Sigmoid colon (tissue), 7 donors: ENCODE results near the gene COLEC12. TPM values are rescaled to one million over a fixed set of nuclear protein-coding genes. Genes with fewer than 3 reads are reported as not detected.

Source experiments
- DNase-seq: peaks from one replicate; pipeline ENCODE4 v3.0.0-alpha.2; 2019
- H3K27ac ChIP-seq, 4 donors: fragments of 200-600 bp; sonication (generic); one replicate each; pipeline ENCODE4 v1.5.1; 2016 to 2019; ENCODE audit warnings: mild to moderate bottlenecking in 1 of 4
- H3K27me3 ChIP-seq, 3 donors: fragments of 200-600 bp; sonication (generic); one replicate each; pipeline ENCODE4 v1.5.1; 2019; ENCODE audit warnings: mild to moderate bottlenecking in 1 of 3
- H3K36me3 ChIP-seq, 4 donors: fragments of 200-600 bp; sonication (generic); one replicate each; pipeline ENCODE4 v1.5.1; 2016 to 2019
- H3K4me1 ChIP-seq, 4 donors: fragments of 200-600 bp; sonication (generic); one replicate each; pipeline ENCODE4 v1.5.1; 2017 to 2019
- H3K4me3 ChIP-seq, 4 donors: fragments of 200-600 bp; sonication (generic); one replicate each; pipeline ENCODE4 v1.5.1; 2017 to 2019; ENCODE audit warnings: mild to moderate bottlenecking in 2 of 4, moderate library complexity in 1 of 4
- H3K9me3 ChIP-seq, 4 donors: fragments of 200-600 bp in 3 of 4; sonication (generic) in 3 of 4; one replicate each; pipeline versions ENCODE4 v1.5.1 to v1.6.1; 2013 to 2019
- EP300 ChIP-seq, 4 donors: sonication (generic); formaldehyde crosslinking; IDR thresholded peaks; one replicate each; pipeline ENCODE4 v1.6.1; 2017; ENCODE audit warnings: antibody characterized with exemption in 4 of 4
- POLR2A ChIP-seq, 2 donors: fragments of 450-650 bp; IDR thresholded peaks; one replicate each; pipeline ENCODE4 v1.6.1; 2016; ENCODE audit warnings: antibody characterized with exemption in 2 of 2, mild to moderate bottlenecking in 2 of 2, moderate library complexity in 2 of 2
- POLR2AphosphoS5 ChIP-seq, 4 donors: sonication (generic); formaldehyde crosslinking; IDR thresholded peaks; one replicate each; pipeline ENCODE4 v1.6.1; 2017; ENCODE audit warnings: antibody characterized with exemption in 4 of 4
- WGBS, 2 donors: extraction: QIAGEN DNeasy Blood & Tissue Kit; methylation state at CpG; one replicate each; pipeline ENCODE4 v1.1.7; 2013; 5-methylcytosine and 5-hydroxymethylcytosine counted together
- intact Hi-C: fragments of 100-400 bp; cut with DNase I; formaldehyde crosslinking; loops from one replicate; pipeline ENCODE4 v1.15.1; 2023
- polyA plus RNA-seq, 3 donors: library from polyadenylated mRNA; stranded (reverse); fragments of 200-250 nt; gene quantifications; one replicate each; pipeline ENCODE4 v1.2.3, GENCODE V29; 2013
- total RNA-seq, 4 donors: library from RNA; depleted of rRNA; stranded (reverse); fragments of >200 nt; gene quantifications; one replicate each; pipeline ENCODE4 v1.1.0, GENCODE V29; 2016
- TF ChIP-seq, protein P1 (sequence below), 4 experiments: fragments of 450-650 bp in 3 of 4; fragments of 200-600 bp in 1 of 4; IDR thresholded peaks; one replicate each; pipeline ENCODE4 v1.5.1; 2016 to 2019; ENCODE audit warnings: antibody characterized with exemption in 4 of 4, mild to moderate bottlenecking in 3 of 4, moderate library complexity in 2 of 4
- donor health status: healthy with polysubstance abuse.
- donor health status: Bipolar disorder and iron deficiency.
- donor health status: healthy.

Gene COLEC12
- total and polyA plus RNA-seq, 7 donors = 0.69 to 24.7 (median 15.9) TPM

DNA sequence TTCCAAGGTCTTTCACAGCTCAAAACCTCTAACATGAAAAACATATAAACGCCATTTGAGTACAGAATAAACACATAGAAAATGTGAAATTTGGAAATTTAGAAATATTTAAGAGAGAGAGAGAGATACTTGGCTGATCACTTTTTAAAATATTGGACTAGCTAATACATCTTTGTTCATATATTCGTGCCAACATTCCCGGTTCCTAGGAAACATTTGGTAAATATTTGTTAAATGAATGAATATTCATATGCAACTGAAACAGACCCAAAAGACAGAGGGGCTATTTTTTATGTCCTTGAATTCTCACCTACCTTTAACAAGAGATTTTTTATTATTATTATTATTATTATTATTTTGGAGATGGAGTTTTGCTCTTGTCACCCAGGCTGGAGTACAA lies 8.3 kb upstream of the COLEC12 start:
- Histone ChIP-seq H3K4me1 (no peaks in the 10 kb centered on the region), H3K27ac (no peak overlapping the region), H3K36me3 (no peaks in the 10 kb centered on the region), H3K9me3 (no peaks in the 10 kb centered on the region), H3K4me3 (no peak overlapping the region), H3K27me3 (no peaks in the 10 kb centered on the region)
- intact Hi-C loops = no loop called here
- TF ChIP-seq, protein P1, sequence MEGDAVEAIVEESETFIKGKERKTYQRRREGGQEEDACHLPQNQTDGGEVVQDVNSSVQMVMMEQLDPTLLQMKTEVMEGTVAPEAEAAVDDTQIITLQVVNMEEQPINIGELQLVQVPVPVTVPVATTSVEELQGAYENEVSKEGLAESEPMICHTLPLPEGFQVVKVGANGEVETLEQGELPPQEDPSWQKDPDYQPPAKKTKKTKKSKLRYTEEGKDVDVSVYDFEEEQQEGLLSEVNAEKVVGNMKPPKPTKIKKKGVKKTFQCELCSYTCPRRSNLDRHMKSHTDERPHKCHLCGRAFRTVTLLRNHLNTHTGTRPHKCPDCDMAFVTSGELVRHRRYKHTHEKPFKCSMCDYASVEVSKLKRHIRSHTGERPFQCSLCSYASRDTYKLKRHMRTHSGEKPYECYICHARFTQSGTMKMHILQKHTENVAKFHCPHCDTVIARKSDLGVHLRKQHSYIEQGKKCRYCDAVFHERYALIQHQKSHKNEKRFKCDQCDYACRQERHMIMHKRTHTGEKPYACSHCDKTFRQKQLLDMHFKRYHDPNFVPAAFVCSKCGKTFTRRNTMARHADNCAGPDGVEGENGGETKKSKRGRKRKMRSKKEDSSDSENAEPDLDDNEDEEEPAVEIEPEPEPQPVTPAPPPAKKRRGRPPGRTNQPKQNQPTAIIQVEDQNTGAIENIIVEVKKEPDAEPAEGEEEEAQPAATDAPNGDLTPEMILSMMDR (IDR thresholded peaks at IDR 0.05) = no peak
- TF ChIP-seq POLR2AphosphoS5 (IDR thresholded peaks at IDR 0.05) = no peak
- no peak for TF ChIP-seq POLR2A (IDR thresholded peaks at IDR 0.05)
- no peak for TF ChIP-seq EP300 (IDR thresholded peaks at IDR 0.05)
- DNase-seq = no peak
- WGBS, 2 donors = 64 to 68% methylated on average over 3 of the region's 3 CpGs

DNA sequence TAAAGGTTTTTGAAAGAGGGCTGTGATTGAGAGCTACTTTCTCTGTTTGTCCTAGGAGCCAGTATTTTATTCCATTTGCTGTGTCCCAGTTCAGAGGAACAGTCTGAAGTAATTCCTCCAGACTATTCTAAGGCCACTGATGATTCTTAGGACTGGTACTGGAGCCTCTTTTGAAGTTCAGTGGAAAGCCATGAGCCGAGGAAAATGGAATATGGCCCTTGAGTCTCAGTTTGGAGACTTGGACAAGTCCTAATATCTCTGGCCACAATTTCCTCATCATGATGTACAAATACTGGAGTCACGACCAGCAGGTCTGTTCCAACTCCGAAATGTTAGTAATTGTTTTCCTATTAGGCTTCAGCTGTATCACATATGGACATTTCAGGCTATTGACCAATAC lies 7.1 kb upstream of the COLEC12 start:
- DNase-seq = no peak
- WGBS, 2 donors = 74 to 86% methylated on average over 3 of the region's 3 CpGs
- TF ChIP-seq EP300 (IDR thresholded peaks at IDR 0.05) (no peak), POLR2AphosphoS5 (IDR thresholded peaks at IDR 0.05) (no peak), POLR2A (IDR thresholded peaks at IDR 0.05) (no peak)
- TF ChIP-seq, protein P1 (IDR thresholded peaks at IDR 0.05) = no peak
- Histone ChIP-seq H3K36me3 (no peaks in the 10 kb centered on the region), H3K27me3 (no peaks in the 10 kb centered on the region), H3K9me3 (no peaks in the 10 kb centered on the region), H3K27ac (no peak overlapping the region), H3K4me1 (no peaks in the 10 kb centered on the region), H3K4me3 (no peak overlapping the region)
- intact Hi-C loops = no loop called here

DNA sequence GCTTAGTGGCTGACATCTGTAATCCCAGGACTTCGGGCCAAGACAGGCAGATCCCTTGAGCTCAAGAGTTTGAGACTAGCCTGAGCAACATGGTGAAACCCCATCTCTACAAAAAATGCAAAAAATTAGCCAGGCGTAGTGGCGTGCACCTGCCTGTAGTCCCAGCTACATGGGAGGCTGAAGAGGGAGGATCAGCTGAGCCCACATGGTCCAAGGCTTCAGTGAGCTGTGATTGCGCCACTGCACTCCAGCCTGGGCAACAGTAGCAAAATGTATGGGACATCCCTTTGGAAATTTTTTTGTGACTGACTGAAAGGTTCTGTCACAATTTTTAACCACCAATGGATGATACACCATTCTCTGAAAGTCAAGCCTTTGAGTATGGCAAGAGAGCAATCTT lies 6.3 kb upstream of the COLEC12 start:
- TF ChIP-seq, protein P1 (IDR thresholded peaks at IDR 0.05) = no peak
- TF ChIP-seq EP300 (IDR thresholded peaks at IDR 0.05) (no peak), POLR2AphosphoS5 (IDR thresholded peaks at IDR 0.05) (no peak)
- H3K9me3 ChIP-seq = no peaks in the 10 kb centered on the region
- H3K4me3 ChIP-seq = no peak overlapping the region
- no peaks in the 10 kb centered on the region for H3K27me3 ChIP-seq
- intact Hi-C loops = no loop called here
- H3K27ac ChIP-seq = no peak overlapping the region
- 89 to 92% methylated on average over 4 of the region's 4 CpGs for WGBS, 2 donors
- H3K36me3 ChIP-seq = no peaks in the 10 kb centered on the region
- DNase-seq = no peak
- no peaks in the 10 kb centered on the region for H3K4me1 ChIP-seq

DNA sequence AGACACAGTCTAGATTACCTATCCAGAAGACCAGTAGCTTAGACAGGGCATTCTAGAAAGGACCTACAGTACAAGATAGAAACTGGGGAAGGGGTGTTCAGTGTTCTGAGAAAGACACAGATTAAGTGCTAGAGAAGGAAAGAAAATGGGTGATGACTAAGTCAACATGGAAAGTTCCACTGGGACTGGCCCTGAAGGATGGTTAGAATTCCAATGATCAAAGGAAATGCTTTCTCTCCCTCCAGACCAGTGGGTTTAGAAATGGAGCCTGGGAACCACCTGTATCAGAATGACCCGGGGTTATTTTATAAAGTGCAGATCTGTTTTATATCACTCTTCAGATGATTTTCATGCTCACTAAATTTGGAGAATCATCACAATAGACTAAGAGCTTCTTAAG lies 5.8 kb upstream of the COLEC12 start:
- no peak for DNase-seq
- Histone ChIP-seq H3K4me1 (peaks cover 0 to 1% (median 0%) of the 10 kb centered on the region in 4 donors), H3K4me3 (no peak overlapping the region), H3K27ac (no peak overlapping the region), H3K27me3 (no peaks in the 10 kb centered on the region), H3K36me3 (no peaks in the 10 kb centered on the region), H3K9me3 (no peaks in the 10 kb centered on the region)
- intact Hi-C loops = no loop called here
- WGBS, 2 donors = 80 to 86% methylated on average over 1 of the region's 1 CpG
- TF ChIP-seq EP300 (IDR thresholded peaks at IDR 0.05) (no peak), POLR2AphosphoS5 (IDR thresholded peaks at IDR 0.05) (no peak), POLR2A (IDR thresholded peaks at IDR 0.05) (no peak)
- TF ChIP-seq, protein P1 (IDR thresholded peaks at IDR 0.05) = no peak

DNA sequence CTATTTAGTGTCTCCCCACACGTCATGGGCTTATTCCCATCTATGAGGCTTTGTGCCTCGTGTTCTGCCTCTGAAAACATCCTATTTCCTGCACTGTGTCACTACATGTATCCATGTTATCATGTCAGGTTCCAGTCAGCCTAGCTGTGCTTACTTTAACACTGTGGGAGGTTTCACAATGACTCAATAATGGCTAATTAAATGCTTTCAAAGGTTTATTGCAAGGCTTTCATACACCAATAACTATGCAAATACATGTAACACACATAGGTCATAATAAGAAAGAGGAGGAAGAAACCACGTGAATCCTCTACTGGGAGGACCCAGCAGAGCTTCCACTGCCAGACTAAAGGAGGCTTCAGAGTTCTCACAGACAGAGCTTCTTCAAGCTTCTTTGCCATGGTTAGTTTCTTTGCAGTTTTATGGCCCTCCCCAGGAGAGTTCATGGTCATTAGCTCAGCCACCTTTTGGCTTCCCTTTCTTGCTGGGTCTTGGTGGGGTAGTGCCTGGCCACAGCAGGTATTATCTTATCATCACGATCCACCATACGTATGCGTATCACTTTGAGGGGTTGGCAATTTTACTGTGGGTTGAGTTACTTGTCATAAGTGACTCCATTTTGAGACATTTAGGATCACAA lies 5.1 kb upstream of the COLEC12 start:
- Histone ChIP-seq H3K4me1 (peaks cover 0 to 7% (median 2%) of the 10 kb centered on the region in 4 donors), H3K27me3 (no peaks in the 10 kb centered on the region), H3K4me3 (no peak overlapping the region), H3K9me3 (no peaks in the 10 kb centered on the region), H3K36me3 (no peaks in the 10 kb centered on the region), H3K27ac (no peak overlapping the region)
- WGBS, 2 donors = 59 to 74% methylated on average over 6 of the region's 6 CpGs
- TF ChIP-seq POLR2A (IDR thresholded peaks at IDR 0.05) (no peak), POLR2AphosphoS5 (IDR thresholded peaks at IDR 0.05) (no peak), EP300 (IDR thresholded peaks at IDR 0.05) (no peak)
- TF ChIP-seq, protein P1 (IDR thresholded peaks at IDR 0.05) = no peak
- intact Hi-C loops = no loop called here
- DNase-seq = no peak
